ENCODE data around the gene MYO18A.

DNA sequence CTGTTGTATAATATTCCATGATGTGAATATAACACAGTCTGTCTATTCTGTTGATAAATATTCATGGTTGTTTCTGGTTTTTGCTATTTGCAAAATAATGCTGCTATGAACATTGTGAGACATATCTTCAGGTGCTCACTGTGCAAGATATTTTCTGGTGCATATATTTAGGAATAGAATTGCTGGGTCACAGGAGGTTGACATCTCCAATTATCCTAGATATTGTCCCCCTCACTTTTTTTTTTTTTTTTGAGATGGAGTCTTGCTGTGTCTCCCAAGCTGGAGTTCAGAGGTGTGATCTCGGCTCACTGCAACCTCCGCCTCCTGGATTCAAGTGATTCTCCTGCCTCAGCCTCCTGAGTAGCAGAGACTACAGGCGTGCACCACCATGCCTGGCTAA lies 14.5 kb upstream of the MYO18A start:
- TF ChIP-seq, protein P1, sequence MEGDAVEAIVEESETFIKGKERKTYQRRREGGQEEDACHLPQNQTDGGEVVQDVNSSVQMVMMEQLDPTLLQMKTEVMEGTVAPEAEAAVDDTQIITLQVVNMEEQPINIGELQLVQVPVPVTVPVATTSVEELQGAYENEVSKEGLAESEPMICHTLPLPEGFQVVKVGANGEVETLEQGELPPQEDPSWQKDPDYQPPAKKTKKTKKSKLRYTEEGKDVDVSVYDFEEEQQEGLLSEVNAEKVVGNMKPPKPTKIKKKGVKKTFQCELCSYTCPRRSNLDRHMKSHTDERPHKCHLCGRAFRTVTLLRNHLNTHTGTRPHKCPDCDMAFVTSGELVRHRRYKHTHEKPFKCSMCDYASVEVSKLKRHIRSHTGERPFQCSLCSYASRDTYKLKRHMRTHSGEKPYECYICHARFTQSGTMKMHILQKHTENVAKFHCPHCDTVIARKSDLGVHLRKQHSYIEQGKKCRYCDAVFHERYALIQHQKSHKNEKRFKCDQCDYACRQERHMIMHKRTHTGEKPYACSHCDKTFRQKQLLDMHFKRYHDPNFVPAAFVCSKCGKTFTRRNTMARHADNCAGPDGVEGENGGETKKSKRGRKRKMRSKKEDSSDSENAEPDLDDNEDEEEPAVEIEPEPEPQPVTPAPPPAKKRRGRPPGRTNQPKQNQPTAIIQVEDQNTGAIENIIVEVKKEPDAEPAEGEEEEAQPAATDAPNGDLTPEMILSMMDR (tag by site-specific recombination; IDR thresholded peaks at IDR 0.05), result no peak
- TF ChIP-seq ZNF354C (tag by site-specific recombination; IDR thresholded peaks at IDR 0.05; ENCODE audit: borderline replicate concordance, low read depth) (no peak), ZNF274 (IDR thresholded peaks at IDR 0.05; ENCODE audit: low read length) (no peak), ZNF274 (tag by site-specific recombination; IDR thresholded peaks at IDR 0.05; ENCODE audit: borderline replicate concordance) (no peak), MEIS1 (CRISPR knock-in tag; IDR thresholded peaks at IDR 0.05; ENCODE audit: borderline replicate concordance) (no peak), ZNF707 (tag by site-specific recombination; IDR thresholded peaks at IDR 0.05) (no peak), ZNF114 (tag by site-specific recombination; IDR thresholded peaks at IDR 0.05) (no peak), ZNF202 (tag by site-specific recombination; IDR thresholded peaks at IDR 0.05; ENCODE audit: borderline replicate concordance) (no peak), KLF16 (tag by site-specific recombination; IDR thresholded peaks at IDR 0.05) (no peak)

Data from HEK293 (cell line).